ENCODE data around the gene MTMR1.

The MTMR1 gene

GRCh38 chrX:150763810-150764209 is 70.6 kb downstream of the MTMR1 start:
- no peak for DNase-seq

- no peak for DNase-seq
These were observed 72.0 kb downstream of the MTMR1 start for GRCh38 chrX:150765237-150765636.

- DNase-seq, result no peak
These were observed 72.7 kb downstream of the MTMR1 start for GRCh38 chrX:150765782-150766350.

- DNase-seq, result no peak
These were observed 73.3 kb downstream of the MTMR1 start for GRCh38 chrX:150766351-150767044.

GRCh38 chrX:150767045-150767395 is 73.8 kb downstream of the MTMR1 start:
- no peak for DNase-seq

GRCh38 chrX:150767475-150768131 is 74.4 kb downstream of the MTMR1 start:
- DNase-seq, result no peak

- DNase-seq, result no peak
These were observed 74.9 kb downstream of the MTMR1 start for GRCh38 chrX:150768132-150768485.

GRCh38 chrX:150768580-150769190 is 75.5 kb downstream of the MTMR1 start:
- DNase-seq, result no peak

GRCh38 chrX:150769408-150769807 is 76.2 kb downstream of the MTMR1 start:
- DNase-seq, result no peak

GRCh38 chrX:150770623-150771022 is 77.4 kb downstream of the MTMR1 start:
- DNase-seq, result no peak

GRCh38 chrX:150771116-150771515 is 77.9 kb downstream of the MTMR1 start:
- no peak for DNase-seq

GRCh38 chrX:150772150-150772970 is 79.2 kb downstream of the MTMR1 start:
- peak; percentile 76 for DNase-seq

GRCh38 chrX:150773117-150773516 is 79.9 kb downstream of the MTMR1 start:
- no peak for DNase-seq

GRCh38 chrX:150773634-150774033 is 80.4 kb downstream of the MTMR1 start:
- DNase-seq, result no peak

GRCh38 chrX:150774798-150775568 is 81.8 kb downstream of the MTMR1 start:
- no peak for DNase-seq

- DNase-seq, result no peak
These were observed 82.6 kb downstream of the MTMR1 start for GRCh38 chrX:150775569-150776350.

GRCh38 chrX:150777328-150777992 is 84.3 kb downstream of the MTMR1 start:
- no peak for DNase-seq

- no peak for DNase-seq
These were observed 86.2 kb downstream of the MTMR1 start for GRCh38 chrX:150779385-150779784.

- DNase-seq, result no peak
These were observed 88.5 kb downstream of the MTMR1 start for GRCh38 chrX:150781677-150782076.

- DNase-seq, result no peak
These were observed 96.8 kb downstream of the MTMR1 start for GRCh38 chrX:150790021-150790420.

GRCh38 chrX:150792949-150793527 is 99.8 kb downstream of the MTMR1 start:
- DNase-seq, result no peak
